Hepatocyte (in vitro differentiated cells): Measurements from ENCODE around the gene USP10.

Experiments used
- CTCF ChIP-seq: fragments of 200-600 bp; sonication (generic); IDR thresholded peaks from 2 replicates; pipeline ENCODE4 v1.5.1; 2016; ENCODE audit warnings: antibody characterized with exemption, mild to moderate bottlenecking; ENCODE audit not compliant: poor library complexity
- EZH2 ChIP-seq: fragments of 200-600 bp; sonication (generic); IDR thresholded peaks from 2 replicates; pipeline ENCODE4 v1.6.1; 2016; ENCODE audit warnings: antibody characterized with exemption, mild to moderate bottlenecking, borderline replicate concordance

- TF ChIP-seq EZH2 (no peak), CTCF (no peak)
Observed at GRCh38 chr16:84680165-84680842, 19.5 kb upstream of the USP10 start.
